Measurements from ENCODE around the gene GABBR1.

DNA sequence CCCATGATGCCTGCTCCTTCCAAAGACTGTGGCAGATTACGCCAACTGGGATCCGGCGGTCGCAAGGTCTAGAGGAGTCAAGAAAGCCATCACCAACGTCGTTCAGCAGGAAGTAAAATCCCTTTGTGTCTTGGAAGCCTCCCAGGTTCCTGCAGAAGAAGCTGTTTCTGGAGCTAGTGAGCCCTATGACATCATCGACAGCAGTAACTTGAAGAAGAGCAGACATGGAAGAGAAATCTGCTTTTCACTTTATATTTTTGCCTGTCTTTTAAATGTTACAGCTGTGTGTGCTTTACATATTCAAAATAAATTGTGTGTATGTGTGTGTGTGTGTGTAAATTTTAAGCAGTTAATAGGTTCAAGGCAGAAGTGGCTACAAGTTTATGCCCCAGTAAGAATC, 55.4 kb downstream of the GABBR1 start:
- TF ChIP-seq POLR2A (IDR thresholded peaks at IDR 0.05) (no peak), CTCF (IDR thresholded peaks at IDR 0.05) (no peak)
